ENCODE measurements around the gene HSD3B7.

Gene HSD3B7

GRCh38 chr16:31029272-31029671 is 44.3 kb downstream of the HSD3B7 start:
- no peak for DNase-seq (ENCODE audit: low read depth)

DNA sequence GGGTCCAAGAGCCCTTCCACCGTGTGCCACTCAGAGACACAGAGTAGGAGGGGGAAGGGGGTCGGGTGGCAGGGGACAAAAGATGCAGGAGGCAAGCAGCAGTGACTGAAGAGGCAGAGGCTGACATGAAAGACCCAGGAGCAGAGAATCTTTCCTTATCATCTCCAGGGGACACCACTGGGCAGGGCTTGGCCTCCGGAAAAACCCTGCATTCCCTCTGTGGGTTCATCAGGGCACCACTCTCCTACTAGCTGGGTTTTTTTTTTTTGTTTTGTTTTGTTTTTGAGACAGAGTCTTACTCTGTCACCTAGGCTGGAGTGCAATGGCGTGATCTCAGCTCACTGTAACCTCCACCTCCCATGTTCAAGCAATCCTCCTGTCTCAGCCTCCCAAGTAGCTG is 46.3 kb downstream of the HSD3B7 start:
- no peak for DNase-seq (ENCODE audit: low read depth)

DNA sequence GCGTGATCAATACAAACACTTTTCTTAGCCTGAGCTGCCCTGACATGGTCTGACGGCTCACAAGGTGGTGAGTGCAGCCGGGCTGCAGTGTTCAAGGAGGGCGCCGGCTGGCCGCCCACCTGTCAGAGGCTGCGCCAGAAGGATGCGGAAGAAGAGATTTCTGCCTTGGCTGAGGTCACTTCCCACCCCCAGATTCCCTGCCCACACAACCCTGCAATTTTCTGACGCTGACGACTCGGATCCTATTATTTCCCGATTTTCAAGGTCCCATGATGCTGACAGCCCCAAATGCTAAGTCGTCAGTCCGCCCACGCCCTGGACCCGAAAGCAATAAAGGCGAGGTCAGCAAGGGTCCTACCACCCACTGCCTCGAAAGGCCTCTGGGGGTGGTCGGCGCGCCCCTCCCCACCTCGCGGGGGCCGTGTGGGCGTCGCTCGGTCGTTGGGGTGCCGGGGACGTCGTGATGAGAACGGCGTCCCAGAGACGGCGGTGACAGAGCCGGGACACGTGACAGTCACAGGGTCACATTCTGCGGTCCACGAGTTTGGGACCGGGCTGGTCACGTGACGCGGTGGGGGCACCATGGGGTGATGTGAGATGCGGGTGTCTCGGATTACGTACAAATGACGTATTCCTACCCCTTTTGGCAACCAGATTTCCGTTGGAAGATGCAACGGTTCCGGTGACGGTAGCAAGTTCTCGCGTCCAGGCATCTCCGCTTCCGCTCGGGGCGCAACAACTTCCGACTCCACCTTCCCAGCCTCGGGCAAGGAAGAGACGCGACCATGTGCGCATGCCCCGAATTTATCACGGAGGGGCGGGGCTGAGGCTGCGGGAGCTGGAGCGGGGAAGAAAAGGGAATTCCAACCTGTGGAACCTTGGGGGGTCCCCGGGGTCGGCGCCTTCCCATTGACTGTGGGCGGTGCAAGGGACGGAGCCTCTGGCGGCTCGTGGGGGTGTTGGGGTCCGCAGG is 48.0 kb downstream of the HSD3B7 start, which contains the start of gene STX4:
TSS of gene STX4 (plus strand) at position 823 of the 973 bp plus-strand sequence. CDS start 248 bp downstream, outside the sequence.
- DNase-seq (ENCODE audit: low read depth), result peak; percentile 96

DNA sequence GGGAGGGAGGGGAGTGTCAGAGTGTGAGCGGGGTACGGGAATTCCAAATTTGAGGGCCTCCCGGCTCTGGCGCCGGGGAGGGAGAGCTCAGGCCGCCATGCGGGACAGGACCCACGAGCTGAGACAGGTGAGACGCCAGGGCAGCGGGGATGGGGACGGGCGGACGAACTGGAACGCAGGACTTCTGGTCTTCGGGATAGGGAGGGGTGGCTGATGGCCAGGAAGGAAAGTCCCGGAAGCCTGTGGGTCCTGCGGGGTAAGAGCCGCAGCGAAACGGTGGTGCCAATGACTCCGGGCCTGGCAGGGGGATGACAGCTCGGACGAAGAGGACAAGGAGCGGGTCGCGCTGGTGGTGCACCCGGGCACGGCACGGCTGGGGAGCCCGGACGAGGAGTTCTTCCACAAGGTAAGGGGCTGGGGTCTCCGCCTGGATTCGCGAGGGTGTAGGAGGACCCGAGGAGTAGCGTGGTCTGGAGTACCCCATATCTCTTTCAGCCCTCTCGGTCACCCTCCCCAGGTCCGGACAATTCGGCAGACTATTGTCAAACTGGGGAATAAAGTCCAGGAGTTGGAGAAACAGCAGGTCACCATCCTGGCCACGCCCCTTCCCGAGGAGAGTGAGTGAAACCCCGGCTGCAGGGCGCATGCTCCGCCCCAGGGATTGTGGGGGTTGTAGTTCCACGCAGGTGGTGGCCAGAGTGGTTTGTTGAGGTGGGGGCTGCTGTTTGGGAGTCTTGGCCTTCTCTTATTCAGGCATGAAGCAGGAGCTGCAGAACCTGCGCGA is 48.9 kb downstream of the HSD3B7 start:
- DNase-seq (ENCODE audit: low read depth), result peak; percentile 84

DNA sequence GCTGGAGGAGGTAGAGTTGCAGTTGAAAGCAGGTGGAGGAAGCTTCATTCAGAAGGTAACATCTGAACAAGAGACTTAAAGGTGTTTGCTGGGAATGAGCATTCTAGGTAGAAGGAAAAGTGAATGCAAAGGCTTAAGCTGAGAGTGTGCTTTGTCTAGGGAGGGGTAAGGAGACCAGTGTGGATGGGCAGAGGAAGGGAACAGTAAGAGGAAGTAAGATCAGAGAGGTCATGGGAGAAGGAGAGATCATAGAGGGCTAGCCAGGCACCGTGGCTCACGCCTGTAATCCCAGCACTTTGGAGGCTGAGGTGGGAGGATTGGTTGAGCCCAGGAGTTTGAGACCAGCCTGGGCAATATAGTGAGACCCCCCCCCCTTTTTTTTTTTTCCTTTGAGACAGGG is 51.7 kb downstream of the HSD3B7 start:
- DNase-seq (ENCODE audit: low read depth), result no peak

Data from activated T-helper 9 cell treated with anti-CD3 and anti-CD28 coated beads, Interleukin-2, amount 50 U/mL, for 16 hours (primary cell).